GM08714 (cell line): Measurements from ENCODE around the gene SSX4B.
"Not testable (repeated sequence)": the region's sequence is repeated elsewhere in the genome, so short reads cannot be mapped to it uniquely, and the experiment has no call there.

Source experiments
- H3K4me3 ChIP-seq: fragments of 200-500 bp; sonication (Bioruptor generic); 2 replicates; pipeline ENCODE4 v1.5.1; 2014; ENCODE audit warnings: mild to moderate bottlenecking, low read length, inconsistent platforms
- ZNF274 ChIP-seq: IDR thresholded peaks from 2 replicates; pipeline ENCODE4 v1.6.1; 2012; ENCODE audit warnings: mild to moderate bottlenecking, low read depth, low read length

SSX4B gene

GRCh38 chrX:48357681-48358080 lies 54.1 kb downstream of the SSX4B start:
- TF ChIP-seq ZNF274 = no peak
- H3K4me3 ChIP-seq = no peak overlapping the region

- not testable (repeated sequence) for H3K4me3 ChIP-seq
These were observed 55.3 kb downstream of the SSX4B start, which contains the start of gene SSX3 for GRCh38 chrX:48356315-48357094. TSS of gene SSX3 (minus strand) at chrX:48356703. CDS start at chrX:48355249, 1,454 bp downstream.
